Endothelial cell of umbilical vein (primary cell): ENCODE measurements around the gene USF3. TPM values are rescaled to one million over a fixed set of nuclear protein-coding genes. Genes with fewer than 3 reads are reported as not detected.

Source experiments
- BruUV-seq: library from RNA; stranded (reverse); fragments of 400-500 nt; replicated peaks from 2 replicates; lab custom pipeline; 2021; lab: Mats Ljungman, UMichigan
- CTCF ChIA-PET: fragments of 300-600, 350-600 bp; sonication (Branson Sonifier 250); formaldehyde crosslinking; loops from one replicate; lab custom pipeline; 2021; ENCODE audit warnings: antibody characterized with exemption, inconsistent platforms; lab: Charles Lee
- POLR2A ChIA-PET: fragments of 300-600, 350-600 bp; sonication (Branson Sonifier 250); formaldehyde crosslinking; loops from one replicate; lab custom pipeline; 2021; ENCODE audit warnings: antibody characterized with exemption, inconsistent platforms; lab: Charles Lee
- DNase-seq: peaks from one replicate; pipeline ENCODE4 v3.0.0-alpha.2; 2011; ENCODE audit warnings: low read depth, low spot score
- FAIRE-seq: peaks from 2 replicates; lab custom pipeline; 2011; peaks lifted over from hg19 to GRCh38; lab: Jason Lieb, UNC
- H2AFZ ChIP-seq: 2 replicates; pipeline ENCODE4 v1.6.0; 2012; ENCODE audit warnings: low read depth, low read length, control low read depth, inconsistent platforms
- H3K27ac ChIP-seq: 2 replicates; pipeline ENCODE4 v1.5.1; 2011; ENCODE audit warnings: low read depth, mild to moderate bottlenecking, control low read depth, low read length, moderate library complexity; ENCODE audit not compliant: insufficient read depth
- H3K27me3 ChIP-seq, 2 experiments: 2 replicates each; pipeline versions ENCODE4 v1.6.0 to v1.6.1; 2011; ENCODE audit warnings: low read length in 2 of 2, mixed read lengths in 1 of 2; ENCODE audit not compliant: control insufficient read depth in 2 of 2, insufficient read depth in 2 of 2
- H3K36me3 ChIP-seq, 2 experiments: 2 replicates in 1 of 2; 3 replicates in 1 of 2; pipeline ENCODE4 v1.5.1; 2011; ENCODE audit warnings: low read length in 2 of 2, mild to moderate bottlenecking in 1 of 2, moderate library complexity in 1 of 2; ENCODE audit not compliant: control insufficient read depth in 2 of 2, insufficient read depth in 2 of 2; ENCODE audit errors: extremely low read depth in 1 of 2
- H3K4me1 ChIP-seq: 3 replicates; pipeline ENCODE4 v1.5.1; 2011; ENCODE audit warnings: mild to moderate bottlenecking, low read length; ENCODE audit not compliant: control insufficient read depth, insufficient read depth; ENCODE audit errors: extremely low read depth
- H3K4me2 ChIP-seq: 2 replicates; pipeline ENCODE4 v1.6.1; 2011; ENCODE audit warnings: low read length, control low read depth, mixed read lengths; ENCODE audit not compliant: insufficient read depth
- H3K4me3 ChIP-seq, 3 experiments: fragments of 200-600 bp in 1 of 3; sonication (generic), shearing (Covaris generic) in 1 of 3; replicated peaks in 1 of 3; 2 replicates each; pipeline ENCODE4 v1.5.1; 2011 to 2016; ENCODE audit warnings: control low read depth in 3 of 3, low read length in 3 of 3, mild to moderate bottlenecking in 2 of 3, inconsistent platforms in 1 of 3, low read depth in 1 of 3, moderate library complexity in 1 of 3; ENCODE audit not compliant: insufficient read depth in 1 of 3
- H3K79me2 ChIP-seq: 2 replicates; pipeline ENCODE4 v1.6.0; 2012; ENCODE audit warnings: low read length, inconsistent platforms; ENCODE audit not compliant: control insufficient read depth, insufficient read depth
- H3K9ac ChIP-seq: replicated peaks from 2 replicates; pipeline ENCODE3; 2011; ENCODE audit warnings: low read length, control low read depth; ENCODE audit not compliant: insufficient read depth; ENCODE audit errors: extremely low read depth
- H3K9me1 ChIP-seq: replicated peaks from 3 replicates; pipeline ENCODE4 v1.6.0; 2011; ENCODE audit warnings: mild to moderate bottlenecking, low read length; ENCODE audit not compliant: control insufficient read depth, insufficient read depth; ENCODE audit errors: extremely low read depth
- H3K9me3 ChIP-seq: replicated peaks from 2 replicates; pipeline ENCODE4 v1.5.1; 2012; ENCODE audit warnings: low read length, inconsistent platforms; ENCODE audit not compliant: control insufficient read depth, insufficient read depth
- H4K20me1 ChIP-seq: replicated peaks from 2 replicates; pipeline ENCODE3; 2011; ENCODE audit warnings: mild to moderate bottlenecking, low read length; ENCODE audit not compliant: control insufficient read depth, insufficient read depth; ENCODE audit errors: extremely low read depth
- CTCF ChIP-seq, 2 donors: IDR thresholded peaks; 1 replicate in 1 of 2; 2 replicates in 1 of 2; pipeline ENCODE4 v1.5.1; 2011; ENCODE audit warnings: low read length in 2 of 2, mild to moderate bottlenecking in 2 of 2, moderate library complexity in 2 of 2, control low read depth in 1 of 2, inconsistent platforms in 1 of 2, low read depth in 1 of 2; ENCODE audit not compliant: insufficient read depth in 1 of 2; ENCODE audit errors: extremely low read depth in 1 of 2
- EZH2 ChIP-seq: IDR thresholded peaks from 2 replicates; pipeline ENCODE4 v1.6.1; 2012; ENCODE audit warnings: borderline replicate concordance, low read depth, mild to moderate bottlenecking, moderate library complexity, low read length, inconsistent platforms; ENCODE audit not compliant: severe bottlenecking
- FOS ChIP-seq: IDR thresholded peaks from 2 replicates; pipeline ENCODE4 v1.6.1; 2011; ENCODE audit warnings: mild to moderate bottlenecking, low read length, moderate library complexity, borderline replicate concordance; ENCODE audit not compliant: insufficient read depth
- GATA2 ChIP-seq: IDR thresholded peaks from 2 replicates; pipeline ENCODE4 v1.7.0; 2011; ENCODE audit warnings: low read depth, mild to moderate bottlenecking, moderate library complexity, mixed read lengths, low read length; ENCODE audit not compliant: insufficient read length, insufficient read depth
- JUN ChIP-seq: IDR thresholded peaks from 2 replicates; pipeline ENCODE4 v1.6.1; 2011; ENCODE audit warnings: borderline replicate concordance, low read depth; ENCODE audit not compliant: insufficient read length, insufficient read depth
- MAX ChIP-seq: IDR thresholded peaks from 2 replicates; pipeline ENCODE4 v1.6.1; 2011; ENCODE audit not compliant: insufficient read depth, insufficient read length
- MYC ChIP-seq: IDR thresholded peaks from one replicate; pipeline ENCODE4 v1.6.1; 2011; ENCODE audit warnings: mild to moderate bottlenecking, low read depth, low read length
- POLR2A ChIP-seq: IDR thresholded peaks from 2 replicates; pipeline ENCODE4 v1.6.1; 2012; ENCODE audit warnings: low read depth, mild to moderate bottlenecking, control low read depth, low read length
- POLR2AphosphoS5 ChIP-seq: IDR thresholded peaks from 2 replicates; pipeline ENCODE4 v1.6.1; 2012; ENCODE audit warnings: low read depth, mild to moderate bottlenecking, control low read depth, low read length, moderate library complexity; ENCODE audit not compliant: insufficient read depth
- dilution Hi-C: fragments of 300-500 bp; cut with MboI; formaldehyde crosslinking; loops from one replicate; pipeline ENCODE4 v1.15.0; 2019; ENCODE audit warnings: low sequenced_read_pairs; ENCODE audit not compliant: extremely low pct_ligation_motif_present
- intact Hi-C: fragments of 100-400 bp; cut with micrococcal nuclease; formaldehyde crosslinking; loops from one replicate; pipeline ENCODE4 v1.10.0; 2022
- polyA plus RNA-seq, 4 experiments: library from polyadenylated mRNA; depleted of rRNA in 3 of 4; stranded (reverse) in 3 of 4; unstranded in 1 of 4; fragments of >200 nt; gene quantifications; 2 replicates each; pipeline versions ENCODE4 v1.2.1 to v1.2.3, GENCODE V29; 2011 to 2012; ENCODE audit warnings: missing spikeins in 1 of 4
- total RNA-seq: library from RNA; stranded (reverse); gene quantifications from 2 replicates; pipeline ENCODE4 v1.2.3, GENCODE V29; 2021

USF3 gene
- total and polyA plus RNA-seq, 2 donors (not counting 3 experiments of a cell fraction or from before 2014, with no cell fraction given) = 7.0 to 10.5 TPM

- POLR2A ChIA-PET = no interaction called here
Observed at GRCh38 chr3:113685956-113686721, 10.3 kb downstream of the USF3 start.

More at GRCh38 chr3:113685956-113686721, 10.3 kb downstream of the USF3 start:
- Histone ChIP-seq H2AFZ (no peak overlapping the region), H3K4me1 (no peaks in the 10 kb centered on the region), H3K9me3 (no peaks in the 10 kb centered on the region), H3K79me2 (peaks cover 1% of the 10 kb centered on the region), H3K27me3 (no peaks in the 10 kb centered on the region), H3K9ac (no peak overlapping the region), H3K27ac (no peak overlapping the region), H4K20me1 (no peaks in the 10 kb centered on the region), H3K9me1 (no peaks in the 10 kb centered on the region), H3K4me3 (no peak overlapping the region), H3K4me2 (no peak overlapping the region), H3K36me3 (no peaks in the 10 kb centered on the region)
- no peak for TF ChIP-seq JUN
- no peak for TF ChIP-seq MAX
- TF ChIP-seq FOS = no peak
- no peak for TF ChIP-seq POLR2A
- no peak for TF ChIP-seq MYC
- TF ChIP-seq CTCF (IDR thresholded peaks at IDR 0.05; ENCODE audit: extremely low read depth in 1 of 2, insufficient read depth in 1 of 2, low read depth in 1 of 2, low read length in 2 of 2) = no peak
- no peak for TF ChIP-seq EZH2
- no peak for TF ChIP-seq GATA2
- no peak for TF ChIP-seq POLR2AphosphoS5
- dilution Hi-C loops = no loop called here
- no TSS peak for BruUV-seq
- CTCF ChIA-PET = no interaction called here
- DNase-seq (no peak), FAIRE-seq (no peak)
- intact Hi-C loops = no loop called here
